ENCODE measurements around the gene CDK5RAP2. TPM values are rescaled to one million over a fixed set of nuclear protein-coding genes. Genes with fewer than 3 reads are reported as not detected.
"Not testable (repeated sequence)": the region's sequence is repeated elsewhere in the genome, so short reads cannot be mapped to it uniquely, and the experiment has no call there.

The CDK5RAP2 gene
- total RNA-seq, 6 experiments from 2014 or later: 25.9 to 61.6 (median 34.7) TPM

GRCh38 chr9:120532475-120532874 lies 47.5 kb downstream of the CDK5RAP2 start:
- DNase-seq (peak in 1 of 3 donors; percentile 25), ATAC-seq (peak; percentile 48 to 64 (median 56))
- peaks cover 0 to 45% (median 8%) of the 10 kb centered on the region in 4 donors for H3K36me3 ChIP-seq
- TF ChIP-seq, protein P1, sequence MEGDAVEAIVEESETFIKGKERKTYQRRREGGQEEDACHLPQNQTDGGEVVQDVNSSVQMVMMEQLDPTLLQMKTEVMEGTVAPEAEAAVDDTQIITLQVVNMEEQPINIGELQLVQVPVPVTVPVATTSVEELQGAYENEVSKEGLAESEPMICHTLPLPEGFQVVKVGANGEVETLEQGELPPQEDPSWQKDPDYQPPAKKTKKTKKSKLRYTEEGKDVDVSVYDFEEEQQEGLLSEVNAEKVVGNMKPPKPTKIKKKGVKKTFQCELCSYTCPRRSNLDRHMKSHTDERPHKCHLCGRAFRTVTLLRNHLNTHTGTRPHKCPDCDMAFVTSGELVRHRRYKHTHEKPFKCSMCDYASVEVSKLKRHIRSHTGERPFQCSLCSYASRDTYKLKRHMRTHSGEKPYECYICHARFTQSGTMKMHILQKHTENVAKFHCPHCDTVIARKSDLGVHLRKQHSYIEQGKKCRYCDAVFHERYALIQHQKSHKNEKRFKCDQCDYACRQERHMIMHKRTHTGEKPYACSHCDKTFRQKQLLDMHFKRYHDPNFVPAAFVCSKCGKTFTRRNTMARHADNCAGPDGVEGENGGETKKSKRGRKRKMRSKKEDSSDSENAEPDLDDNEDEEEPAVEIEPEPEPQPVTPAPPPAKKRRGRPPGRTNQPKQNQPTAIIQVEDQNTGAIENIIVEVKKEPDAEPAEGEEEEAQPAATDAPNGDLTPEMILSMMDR (IDR thresholded peaks at IDR 0.05): no peak
- TF ChIP-seq POLR2A (IDR thresholded peaks at IDR 0.05): peak; percentile 37
- H3K27ac ChIP-seq: peak overlapping the region in 1 of 3 donors; percentile 3
- no peaks in the 10 kb centered on the region for H3K27me3 ChIP-seq
- no peak overlapping the region for H3K4me3 ChIP-seq
- no peaks in the 10 kb centered on the region for H3K9me3 ChIP-seq
- WGBS (ENCODE audit: insufficient coverage, low coverage, low lambda C conversion rate, missing lambda C conversion rate): 0% methylated on average over 1 of the region's 6 CpGs
- peaks cover 0 to 11% (median 2%) of the 10 kb centered on the region in 4 donors for H3K4me1 ChIP-seq
- intact Hi-C loops (cut with DNase I): no loop called here

- intact Hi-C loops (cut with DNase I): no loop called here
Observed at GRCh38 chr9:120531683-120532300, 48.2 kb downstream of the CDK5RAP2 start.

DNA sequence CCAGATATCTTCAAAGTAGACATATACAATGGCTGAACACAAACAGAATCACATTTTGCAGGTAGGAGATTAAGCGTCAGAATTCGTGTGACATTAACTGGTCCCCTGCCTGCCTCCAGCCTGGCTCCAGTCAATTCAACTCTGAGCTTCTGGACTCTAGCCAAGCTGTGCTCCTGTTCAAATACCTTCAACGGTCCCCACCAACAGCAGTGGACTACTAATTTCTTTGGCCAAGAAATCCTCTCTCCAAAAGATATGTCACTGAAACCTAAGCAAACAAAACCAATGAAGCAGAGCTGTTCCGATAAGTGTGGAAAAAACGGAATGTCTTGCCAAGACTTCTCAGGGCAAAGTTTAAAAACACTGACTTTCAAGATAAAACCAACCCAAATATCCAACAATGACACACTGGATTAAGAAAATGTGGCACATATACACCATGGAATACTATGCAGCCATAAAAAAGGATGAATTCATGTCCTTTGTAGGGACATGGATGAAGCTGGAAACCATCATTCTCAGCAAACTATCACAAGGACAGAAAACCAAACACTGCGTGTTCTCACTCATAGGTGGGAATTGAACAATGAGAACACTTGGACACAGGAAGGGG lies 49.6 kb downstream of the CDK5RAP2 start:
- H3K4me1 ChIP-seq: peaks cover 0 to 11% (median 2%) of the 10 kb centered on the region in 4 donors
- 53% methylated on average over 6 of the region's 6 CpGs for WGBS (ENCODE audit: insufficient coverage, low coverage, low lambda C conversion rate, missing lambda C conversion rate)
- H3K4me3 ChIP-seq; H3K27me3 ChIP-seq; H3K27ac ChIP-seq; DNase-seq; intact Hi-C loops (cut with DNase I); H3K9me3 ChIP-seq: not testable (repeated sequence)
- H3K36me3 ChIP-seq: peaks cover 0 to 52% (median 16%) of the 10 kb centered on the region in 4 donors
- ATAC-seq: peak in 2 of 4 donors; percentile 28 to 71

More at GRCh38 chr9:120531683-120532300, 48.2 kb downstream of the CDK5RAP2 start:
- WGBS (ENCODE audit: insufficient coverage, low coverage, low lambda C conversion rate, missing lambda C conversion rate): 27% methylated on average over 2 of the region's 2 CpGs
- Histone ChIP-seq H3K27ac (no peak overlapping the region), H3K4me1 (peaks cover 0 to 11% (median 2%) of the 10 kb centered on the region in 4 donors), H3K9me3 (no peaks in the 10 kb centered on the region), H3K36me3 (peaks cover 0 to 50% (median 12%) of the 10 kb centered on the region in 4 donors), H3K4me3 (no peak overlapping the region), H3K27me3 (no peaks in the 10 kb centered on the region)
- DNase-seq (peak in 1 of 3 donors; percentile 58), ATAC-seq (peak; percentile 83 to 93 (median 86))
- TF ChIP-seq, protein P1 (IDR thresholded peaks at IDR 0.05): peak; percentile 48 to 67 (median 60)
- TF ChIP-seq POLR2A (IDR thresholded peaks at IDR 0.05): no peak

DNA sequence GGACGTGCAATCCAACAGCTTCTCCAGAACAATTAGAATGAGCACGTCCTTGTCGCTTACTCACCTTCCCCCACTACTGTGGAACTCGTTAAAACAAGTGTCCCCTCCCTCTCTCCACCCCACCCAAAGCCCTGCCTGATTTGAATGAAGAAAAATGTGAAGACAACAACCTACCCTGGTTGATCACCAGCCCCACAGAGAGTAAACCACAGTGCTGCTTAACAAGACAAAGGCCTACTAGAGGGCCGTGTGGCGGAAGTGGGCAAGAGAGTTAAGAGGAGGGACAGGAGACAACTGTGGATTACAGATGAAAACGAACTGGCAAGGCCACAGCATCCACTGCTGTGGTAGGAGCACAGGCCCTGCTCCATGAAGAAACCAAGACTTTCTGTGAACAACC lies 51.1 kb downstream of the CDK5RAP2 start:
- TF ChIP-seq, protein P1 (IDR thresholded peaks at IDR 0.05): no peak
- no peak for TF ChIP-seq POLR2A (IDR thresholded peaks at IDR 0.05)
- ATAC-seq: no peak
- peaks cover 0 to 11% (median 2%) of the 10 kb centered on the region in 4 donors for H3K4me1 ChIP-seq
- intact Hi-C loops (cut with DNase I): no loop called here
- no peak overlapping the region for H3K27ac ChIP-seq
- no peak overlapping the region for H3K4me3 ChIP-seq
- 87% methylated on average over 7 of the region's 7 CpGs for WGBS (ENCODE audit: insufficient coverage, low coverage, low lambda C conversion rate, missing lambda C conversion rate)
- H3K36me3 ChIP-seq: peaks cover 0 to 47% (median 16%) of the 10 kb centered on the region in 4 donors
- no peaks in the 10 kb centered on the region for H3K9me3 ChIP-seq
- no peaks in the 10 kb centered on the region for H3K27me3 ChIP-seq
- no peak for DNase-seq

DNA sequence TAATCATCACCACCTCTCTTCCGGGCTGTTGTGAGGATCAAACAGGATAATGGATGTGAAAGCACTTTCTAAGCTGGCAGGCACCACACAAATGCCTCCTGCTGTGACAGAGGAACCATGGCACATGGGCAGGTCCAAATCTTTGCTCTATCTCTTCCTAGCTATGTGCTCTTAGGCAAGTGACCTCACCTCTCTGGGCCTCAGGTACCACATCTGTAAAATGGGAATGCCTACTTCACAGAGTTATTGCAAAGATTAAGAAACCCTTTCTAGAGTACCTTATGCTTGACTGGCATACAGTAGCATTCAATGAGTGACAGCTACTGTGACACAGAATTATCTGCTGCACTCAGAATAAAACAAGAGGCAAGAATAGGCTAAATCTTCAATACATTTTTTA lies 51.6 kb downstream of the CDK5RAP2 start:
- no peak overlapping the region for H3K4me3 ChIP-seq
- 67% methylated on average over 1 of the region's 1 CpG for WGBS (ENCODE audit: insufficient coverage, low coverage, low lambda C conversion rate, missing lambda C conversion rate)
- H3K27ac ChIP-seq: no peak overlapping the region
- intact Hi-C loops (cut with DNase I): no loop called here
- no peak for TF ChIP-seq POLR2A (IDR thresholded peaks at IDR 0.05)
- TF ChIP-seq, protein P1 (IDR thresholded peaks at IDR 0.05): no peak
- no peaks in the 10 kb centered on the region for H3K27me3 ChIP-seq
- peaks cover 0 to 11% (median 2%) of the 10 kb centered on the region in 4 donors for H3K4me1 ChIP-seq
- peaks cover 0 to 47% (median 16%) of the 10 kb centered on the region in 4 donors for H3K36me3 ChIP-seq
- no peaks in the 10 kb centered on the region for H3K9me3 ChIP-seq
- ATAC-seq (no peak), DNase-seq (no peak)
